OCI-LY7 (cell line): ENCODE results near the gene UBAP2.
"Not testable (repeated sequence)": the region's sequence is repeated elsewhere in the genome, so short reads cannot be mapped to it uniquely, and the experiment has no call there.

Source experiments
- CTCF ChIP-seq: fragments of 200-600 bp; sonication (generic); conservative IDR thresholded peaks from 2 replicates; pipeline ENCODE4 v1.5.1; 2014; ENCODE audit warnings: mild to moderate bottlenecking, antibody characterized with exemption, low read length, moderate library complexity, mixed read lengths
- EZH2phosphoT487 ChIP-seq: fragments of 200-600 bp; sonication (generic); IDR thresholded peaks from 2 replicates; pipeline ENCODE4 v1.6.1; 2018; ENCODE audit warnings: low read depth, borderline replicate concordance, mild to moderate bottlenecking, mixed run types, antibody characterized with exemption, low read length, moderate library complexity, mixed read lengths

GRCh38 chr9:34024476-34024875 lies 24.2 kb downstream of the UBAP2 start:
- TF ChIP-seq CTCF, EZH2phosphoT487: not testable (repeated sequence)
